Aorta (tissue), 5 donors: ENCODE data around the gene EEPD1. TPM values are rescaled to one million over a fixed set of nuclear protein-coding genes. Genes with fewer than 3 reads are reported as not detected.

Experiments
- ATAC-seq: fragments of 200-7000 bp; cut with Tn5 transposase; one replicate; pipeline ENCODE4 v1.9.1; 2022; ENCODE audit warnings: moderate library complexity; ENCODE audit not compliant: low FRiP score
- DNase-seq, 2 donors: peaks; one replicate each; pipeline ENCODE4 v3.0.0-alpha.2; 2020
- H3K27ac ChIP-seq, 2 donors: one replicate each; pipeline ENCODE4 v1.5.1; 2013; ENCODE audit warnings: low read length in 2 of 2, mild to moderate bottlenecking in 2 of 2, moderate library complexity in 2 of 2, control low read depth in 1 of 2, inconsistent platforms in 1 of 2, low read depth in 1 of 2
- H3K27me3 ChIP-seq, 2 donors: one replicate each; pipeline ENCODE4 v1.6.1; 2013; ENCODE audit warnings: control low read depth in 1 of 2, low read length in 1 of 2, mild to moderate bottlenecking in 1 of 2, moderate library complexity in 1 of 2; ENCODE audit not compliant: insufficient read depth in 2 of 2, control insufficient read depth in 1 of 2
- H3K36me3 ChIP-seq, 2 donors: one replicate each; pipeline ENCODE4 v1.6.1; 2013; ENCODE audit warnings: control low read depth in 1 of 2, low read length in 1 of 2, mild to moderate bottlenecking in 1 of 2; ENCODE audit not compliant: insufficient read depth in 2 of 2, control insufficient read depth in 1 of 2
- H3K4me1 ChIP-seq, 2 donors: one replicate each; pipeline ENCODE4 v1.6.1; 2013; ENCODE audit warnings: low read length in 2 of 2, control low read depth in 1 of 2, mild to moderate bottlenecking in 1 of 2, moderate library complexity in 1 of 2; ENCODE audit not compliant: insufficient read depth in 2 of 2, control insufficient read depth in 1 of 2
- H3K4me3 ChIP-seq, 2 donors: one replicate each; pipeline ENCODE4 v1.5.1; 2013; ENCODE audit warnings: low read length in 2 of 2, control low read depth in 1 of 2, mild to moderate bottlenecking in 1 of 2
- H3K9me3 ChIP-seq: one replicate; pipeline ENCODE4 v1.6.1; 2013; ENCODE audit warnings: mild to moderate bottlenecking, low read length; ENCODE audit not compliant: control insufficient read depth
- WGBS, 2 donors: extraction: QIAGEN DNeasy Blood & Tissue Kit; methylation state at CpG; one replicate each; pipeline ENCODE4 v1.1.7; 2013; 5-methylcytosine and 5-hydroxymethylcytosine counted together
- intact Hi-C, 2 donors: fragments of 100-400 bp; cut with DNase I; formaldehyde crosslinking; loops; one replicate each; pipeline versions ENCODE4 v1.14.2 to v1.15.0; 2022
- polyA plus RNA-seq, 2 donors: library from polyadenylated mRNA; stranded (reverse); fragments of 200-250 nt; gene quantifications; one replicate each; pipeline ENCODE4 v1.2.3, GENCODE V29; 2013
- total RNA-seq, 2 donors: library from RNA; stranded (reverse); fragmentation: NEBNext Ultra II Directional; extraction: Animal tissue kit (Norgen Biotek cat#: 25700); gene quantifications; one replicate each; pipeline ENCODE4 v1.2.1, GENCODE V29; 2021
- donor health status: healthy with polysubstance abuse.
- donor health status: Bipolar disorder and iron deficiency.
- donor health status: DM: no; HTN: no; CAD: no.
- donor health status: DM: no; HTN: no; CAD: no.
- donor health status: DM: yes; HTN: yes; CAD: no.

The EEPD1 gene
- total and polyA plus RNA-seq, 4 donors = 12.4 to 100 (median 14.9) TPM

- H3K4me3 ChIP-seq = no peak overlapping the region
- 21 to 41% methylated on average over 7 of the region's 7 CpGs for WGBS, 2 donors
- H3K9me3 ChIP-seq = no peaks in the 10 kb centered on the region
- H3K27ac ChIP-seq = no peak overlapping the region
- no peak for ATAC-seq
- H3K27me3 ChIP-seq = no peaks in the 10 kb centered on the region
- H3K36me3 ChIP-seq = no peaks in the 10 kb centered on the region
- peaks cover 0 to 17% of the 10 kb centered on the region in 2 donors for H3K4me1 ChIP-seq
- DNase-seq = peak in 1 of 2 donors; percentile 49
- intact Hi-C loops = no loop called here
These were observed 125.6 kb downstream of the EEPD1 start for GRCh38 chr7:36278620-36279172.

DNA sequence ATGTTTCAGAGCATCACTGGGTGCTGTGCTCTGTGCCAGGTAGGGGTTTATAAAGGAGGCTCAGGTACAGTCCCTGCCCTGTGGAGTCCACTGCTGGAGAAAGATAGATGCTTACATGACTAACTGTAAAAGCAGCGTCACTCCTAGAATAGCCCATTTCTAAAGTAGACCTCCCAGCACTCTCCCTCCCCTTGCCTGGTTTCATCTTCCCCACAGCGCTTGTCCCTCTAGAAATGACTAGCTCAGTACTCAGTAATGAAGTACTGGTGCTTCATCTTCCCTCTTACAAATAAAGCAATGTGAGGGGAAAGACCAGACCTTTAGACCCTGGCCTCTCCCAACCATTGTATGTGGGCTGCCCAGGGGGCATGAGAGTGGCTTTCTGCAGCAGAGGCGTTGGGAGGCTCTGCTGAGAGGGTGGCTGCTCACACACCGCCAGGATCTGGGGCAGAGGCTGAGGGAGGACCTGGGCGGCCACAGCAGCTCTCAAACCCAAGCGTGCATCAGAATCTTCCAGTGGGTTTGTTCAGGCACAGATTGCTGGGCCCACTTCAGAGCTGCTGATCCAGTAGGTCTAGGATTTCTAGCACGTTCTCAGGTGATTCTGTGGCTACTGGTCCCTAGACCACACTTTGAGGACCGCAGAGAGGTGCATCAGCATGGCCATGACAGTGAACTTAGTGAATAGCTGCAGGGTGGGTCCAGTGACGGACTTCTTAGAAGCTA, 126.3 kb downstream of the EEPD1 start:
- H3K27ac ChIP-seq = no peak overlapping the region
- DNase-seq (peak in 1 of 2 donors; percentile 28), ATAC-seq (no peak)
- no peaks in the 10 kb centered on the region for H3K27me3 ChIP-seq
- intact Hi-C loops = no loop called here
- no peaks in the 10 kb centered on the region for H3K36me3 ChIP-seq
- no peak overlapping the region for H3K4me3 ChIP-seq
- peaks cover 0 to 17% of the 10 kb centered on the region in 2 donors for H3K4me1 ChIP-seq
- WGBS, 2 donors = 88 to 93% methylated on average over 9 of the region's 9 CpGs
- H3K9me3 ChIP-seq = no peaks in the 10 kb centered on the region

GRCh38 chr7:36279926-36280315, 126.9 kb downstream of the EEPD1 start:
- intact Hi-C loops = loop anchor here in 1 of 2 donors (5.0 kb wide), 1 partner anchor 73 kb away; no protein-coding TSS in a partner anchor
- Histone ChIP-seq H3K36me3 (no peaks in the 10 kb centered on the region), H3K27me3 (no peaks in the 10 kb centered on the region), H3K27ac (no peak overlapping the region), H3K4me1 (peaks cover 0 to 17% of the 10 kb centered on the region in 2 donors), H3K9me3 (no peaks in the 10 kb centered on the region), H3K4me3 (no peak overlapping the region)
- WGBS, 2 donors = 97 to 98% methylated on average over 9 of the region's 9 CpGs
- no peak for ATAC-seq
- no peak for DNase-seq

GRCh38 chr7:36280840-36281812, 128.1 kb downstream of the EEPD1 start:
- H3K27me3 ChIP-seq = no peaks in the 10 kb centered on the region
- peak overlapping the region in 1 of 2 donors; percentile 36 for H3K27ac ChIP-seq
- no peak overlapping the region for H3K4me3 ChIP-seq
- DNase-seq (peak; percentile 89), ATAC-seq (peak; percentile 83)
- no peaks in the 10 kb centered on the region for H3K36me3 ChIP-seq
- no peaks in the 10 kb centered on the region for H3K9me3 ChIP-seq
- intact Hi-C loops = loop anchor here in 1 of 2 donors (5.0 kb wide), 1 partner anchor 74 kb away; no protein-coding TSS in a partner anchor
- 4% methylated on average over 18 of the region's 18 CpGs for WGBS, 2 donors
- peaks cover 0 to 17% of the 10 kb centered on the region in 2 donors for H3K4me1 ChIP-seq

GRCh38 chr7:36281945-36282717, 129.1 kb downstream of the EEPD1 start:
- no peaks in the 10 kb centered on the region for H3K9me3 ChIP-seq
- intact Hi-C loops = loop anchor here in 1 of 2 donors (5.0 kb wide), 1 partner anchor 75 kb away; no protein-coding TSS in a partner anchor
- DNase-seq = peak in 1 of 2 donors; percentile 32
- no peaks in the 10 kb centered on the region for H3K36me3 ChIP-seq
- no peaks in the 10 kb centered on the region for H3K27me3 ChIP-seq
- no peak overlapping the region for H3K4me3 ChIP-seq
- no peak overlapping the region for H3K27ac ChIP-seq
- H3K4me1 ChIP-seq = peaks cover 0 to 8% of the 10 kb centered on the region in 2 donors
- WGBS, 2 donors = 91 to 92% methylated on average over 10 of the region's 10 CpGs
- no peak for ATAC-seq

GRCh38 chr7:36283181-36283580, 130.1 kb downstream of the EEPD1 start:
- WGBS, 2 donors = 92 to 93% methylated on average over 9 of the region's 9 CpGs
- Histone ChIP-seq H3K4me1 (peaks cover 0 to 6% of the 10 kb centered on the region in 2 donors), H3K9me3 (no peaks in the 10 kb centered on the region), H3K36me3 (no peaks in the 10 kb centered on the region), H3K27me3 (no peaks in the 10 kb centered on the region), H3K27ac (no peak overlapping the region), H3K4me3 (no peak overlapping the region)
- intact Hi-C loops = loop anchor here in 1 of 2 donors (5.0 kb wide), 1 partner anchor 76 kb away; no protein-coding TSS in a partner anchor
- no peak for ATAC-seq
- DNase-seq = peak in 1 of 2 donors; percentile 35

GRCh38 chr7:36283711-36284130, 130.7 kb downstream of the EEPD1 start:
- peak; percentile 38 for ATAC-seq
- Histone ChIP-seq H3K27me3 (no peaks in the 10 kb centered on the region), H3K27ac (no peak overlapping the region), H3K4me3 (no peak overlapping the region), H3K4me1 (peaks cover 0 to 1% of the 10 kb centered on the region in 2 donors), H3K36me3 (no peaks in the 10 kb centered on the region), H3K9me3 (no peaks in the 10 kb centered on the region)
- intact Hi-C loops = loop anchor here in 1 of 2 donors (5.0 kb wide), 1 partner anchor 76 kb away; no protein-coding TSS in a partner anchor
- 95 to 97% methylated on average over 7 of the region's 7 CpGs for WGBS, 2 donors
- DNase-seq = peak in 1 of 2 donors; percentile 91
